ENCODE results near the gene PDE4D. TPM values are rescaled to one million over a fixed set of nuclear protein-coding genes. Genes with fewer than 3 reads are reported as not detected.

The PDE4D gene
- total RNA-seq, 4 donors from 2014 or later: 14.7 to 36.3 (median 24.7) TPM

DNA sequence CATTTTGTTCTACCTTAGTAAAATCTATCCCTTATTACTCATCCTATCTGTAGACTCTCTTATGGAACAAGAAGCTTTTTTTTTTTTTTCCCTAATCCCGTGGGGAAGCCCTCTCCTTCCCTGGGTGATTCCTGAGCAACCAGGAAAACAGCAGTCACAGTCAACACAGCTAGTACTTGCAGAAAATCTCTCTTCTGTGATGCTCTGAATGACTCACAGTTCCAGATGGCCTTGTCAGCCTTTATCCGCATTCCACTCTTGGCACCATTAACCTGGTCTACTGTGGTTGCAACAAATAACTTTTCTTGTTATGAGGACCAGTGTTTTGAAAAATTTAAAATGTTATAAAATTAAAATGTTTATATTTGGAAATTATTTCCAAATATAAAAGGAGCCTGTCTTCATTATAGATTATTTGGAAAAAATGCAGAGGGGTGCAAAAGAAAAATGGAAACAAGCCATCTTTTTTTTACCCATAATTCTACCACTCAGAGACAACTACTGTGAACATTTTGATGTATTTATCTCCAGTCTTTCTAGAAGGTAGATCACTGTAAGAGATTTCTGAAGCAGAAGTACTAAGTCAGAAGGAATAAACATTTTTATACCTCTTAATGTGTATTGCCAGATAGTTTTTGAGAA, 824.0 kb downstream of the PDE4D start:
- 78 to 84% methylated on average over 2 of the region's 2 CpGs for WGBS, 2 donors
- no peaks in the 10 kb centered on the region for H3K36me3 ChIP-seq
- intact Hi-C loops (cut with DNase I): no loop called here
- H3K4me1 ChIP-seq: no peaks in the 10 kb centered on the region
- no peak for TF ChIP-seq POLR2A (IDR thresholded peaks at IDR 0.05)
- H3K4me3 ChIP-seq (replicated peaks in 1 of 3): no peak overlapping the region
- H3K27ac ChIP-seq: no peak overlapping the region
- H3K27me3 ChIP-seq: no peaks in the 10 kb centered on the region
- no peaks in the 10 kb centered on the region for H3K9me3 ChIP-seq
- no peak for DNase-seq

DNA sequence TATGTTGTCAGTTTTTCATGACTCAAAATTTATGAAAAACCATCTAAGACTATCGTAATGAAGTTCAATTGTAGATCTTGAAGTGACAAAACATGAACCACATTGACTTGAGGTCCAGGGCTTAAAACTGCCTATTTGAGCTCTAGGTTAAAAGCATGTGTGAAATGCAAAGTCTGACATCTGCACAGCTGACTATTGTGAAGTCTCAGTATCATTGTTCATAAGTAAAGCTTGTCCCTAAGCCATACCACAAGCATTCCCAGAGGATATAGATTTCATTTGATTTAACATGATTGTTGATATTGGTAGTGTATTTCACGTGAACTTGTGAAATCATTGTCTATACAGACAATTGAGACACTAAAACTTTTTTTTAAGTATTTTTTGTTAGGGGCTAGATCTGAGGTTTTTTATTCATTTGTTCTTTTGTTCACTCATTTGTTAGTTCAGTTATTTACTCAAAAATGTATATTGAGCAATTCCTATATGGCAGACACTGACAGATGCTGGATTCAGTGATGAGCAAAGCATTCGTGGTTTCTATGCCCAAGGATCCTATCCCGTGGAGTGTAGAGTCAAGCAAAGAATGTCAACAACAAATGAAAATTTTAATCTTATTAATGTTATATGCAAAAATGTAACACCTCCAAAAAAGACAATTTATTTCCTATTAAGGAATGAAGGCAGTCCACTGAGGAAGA, 825.4 kb downstream of the PDE4D start:
- no peaks in the 10 kb centered on the region for H3K9me3 ChIP-seq
- no peak for DNase-seq
- H3K27me3 ChIP-seq: no peaks in the 10 kb centered on the region
- WGBS, 2 donors: 94 to 95% methylated on average over 4 of the region's 4 CpGs
- intact Hi-C loops (cut with DNase I): no loop called here
- no peak overlapping the region for H3K4me3 ChIP-seq (replicated peaks in 1 of 3)
- no peak overlapping the region for H3K27ac ChIP-seq
- no peak for TF ChIP-seq POLR2A (IDR thresholded peaks at IDR 0.05)
- TF ChIP-seq, protein P1, sequence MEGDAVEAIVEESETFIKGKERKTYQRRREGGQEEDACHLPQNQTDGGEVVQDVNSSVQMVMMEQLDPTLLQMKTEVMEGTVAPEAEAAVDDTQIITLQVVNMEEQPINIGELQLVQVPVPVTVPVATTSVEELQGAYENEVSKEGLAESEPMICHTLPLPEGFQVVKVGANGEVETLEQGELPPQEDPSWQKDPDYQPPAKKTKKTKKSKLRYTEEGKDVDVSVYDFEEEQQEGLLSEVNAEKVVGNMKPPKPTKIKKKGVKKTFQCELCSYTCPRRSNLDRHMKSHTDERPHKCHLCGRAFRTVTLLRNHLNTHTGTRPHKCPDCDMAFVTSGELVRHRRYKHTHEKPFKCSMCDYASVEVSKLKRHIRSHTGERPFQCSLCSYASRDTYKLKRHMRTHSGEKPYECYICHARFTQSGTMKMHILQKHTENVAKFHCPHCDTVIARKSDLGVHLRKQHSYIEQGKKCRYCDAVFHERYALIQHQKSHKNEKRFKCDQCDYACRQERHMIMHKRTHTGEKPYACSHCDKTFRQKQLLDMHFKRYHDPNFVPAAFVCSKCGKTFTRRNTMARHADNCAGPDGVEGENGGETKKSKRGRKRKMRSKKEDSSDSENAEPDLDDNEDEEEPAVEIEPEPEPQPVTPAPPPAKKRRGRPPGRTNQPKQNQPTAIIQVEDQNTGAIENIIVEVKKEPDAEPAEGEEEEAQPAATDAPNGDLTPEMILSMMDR (IDR thresholded peaks at IDR 0.05): no peak
- no peaks in the 10 kb centered on the region for H3K36me3 ChIP-seq
- no peaks in the 10 kb centered on the region for H3K4me1 ChIP-seq

DNA sequence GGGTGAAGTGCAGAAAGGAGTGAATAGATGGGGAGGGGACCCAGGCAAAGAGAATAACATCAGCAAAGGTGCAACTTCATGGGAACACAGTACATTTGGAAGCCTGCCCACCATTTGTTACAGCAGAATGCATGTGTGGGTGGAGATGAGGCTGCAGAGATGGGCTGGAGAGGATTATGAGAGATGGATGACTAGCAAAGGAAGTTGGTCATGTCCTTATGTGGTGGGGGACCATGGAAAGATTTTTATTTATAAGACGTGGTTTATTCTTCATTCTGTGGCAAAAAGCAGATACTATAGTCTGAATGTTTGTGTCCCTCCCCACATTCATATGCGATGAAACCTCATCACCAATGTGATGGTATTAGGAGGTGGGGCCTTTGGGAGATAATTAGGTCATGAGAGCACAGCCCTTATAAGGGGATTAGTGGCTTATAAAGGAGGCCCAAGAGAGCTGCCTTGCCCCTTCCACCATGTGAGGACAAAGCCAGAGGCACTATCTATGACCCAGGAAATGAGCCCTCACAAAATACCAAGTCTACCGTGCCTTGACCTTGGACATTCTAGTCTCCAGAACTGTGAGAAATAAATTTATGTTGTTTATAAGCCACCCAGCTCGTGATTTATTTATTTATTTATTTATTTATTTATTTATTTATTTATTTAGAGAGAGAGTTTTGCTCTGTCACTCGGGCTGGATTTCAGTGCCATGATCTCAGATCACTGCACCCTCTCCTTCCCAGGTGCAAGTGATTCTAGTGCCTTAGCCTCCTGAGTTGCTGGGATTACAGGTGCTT, 827.0 kb downstream of the PDE4D start:
- Histone ChIP-seq H3K27ac (no peak overlapping the region), H3K36me3 (no peaks in the 10 kb centered on the region), H3K4me3 (replicated peaks in 1 of 3) (no peak overlapping the region), H3K9me3 (no peaks in the 10 kb centered on the region), H3K4me1 (no peaks in the 10 kb centered on the region), H3K27me3 (no peaks in the 10 kb centered on the region)
- TF ChIP-seq POLR2A (IDR thresholded peaks at IDR 0.05): no peak
- TF ChIP-seq, protein P1 (IDR thresholded peaks at IDR 0.05): no peak
- DNase-seq: no peak
- 90 to 93% methylated on average over 5 of the region's 5 CpGs for WGBS, 2 donors
- intact Hi-C loops (cut with DNase I): no loop called here

DNA sequence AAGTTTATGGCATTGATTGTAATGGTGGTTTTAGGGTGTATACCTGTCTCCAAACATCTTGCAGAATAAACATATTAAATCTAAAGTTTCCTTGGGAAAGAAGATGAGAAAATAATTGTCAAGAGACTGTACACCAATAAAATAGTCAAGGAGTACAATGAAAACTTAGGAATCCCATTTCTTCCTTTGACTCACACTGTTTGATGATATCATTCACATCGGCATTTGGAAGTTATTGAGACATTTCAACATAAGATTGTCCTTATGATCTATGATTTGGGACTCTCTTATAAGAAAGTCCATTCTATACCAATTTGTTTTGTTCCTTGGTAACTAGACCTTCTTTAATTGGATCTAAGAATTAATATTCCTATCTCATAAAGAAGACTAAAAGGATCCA, 828.0 kb downstream of the PDE4D start:
- Histone ChIP-seq H3K9me3 (no peaks in the 10 kb centered on the region), H3K4me3 (replicated peaks in 1 of 3) (no peak overlapping the region), H3K36me3 (no peaks in the 10 kb centered on the region), H3K27ac (no peak overlapping the region), H3K27me3 (no peaks in the 10 kb centered on the region), H3K4me1 (no peaks in the 10 kb centered on the region)
- intact Hi-C loops (cut with DNase I): no loop called here
- DNase-seq: no peak
- 93% methylated on average over 1 of the region's 1 CpG for WGBS, 2 donors
- TF ChIP-seq, protein P1 (IDR thresholded peaks at IDR 0.05): no peak
- TF ChIP-seq POLR2A (IDR thresholded peaks at IDR 0.05): no peak

DNA sequence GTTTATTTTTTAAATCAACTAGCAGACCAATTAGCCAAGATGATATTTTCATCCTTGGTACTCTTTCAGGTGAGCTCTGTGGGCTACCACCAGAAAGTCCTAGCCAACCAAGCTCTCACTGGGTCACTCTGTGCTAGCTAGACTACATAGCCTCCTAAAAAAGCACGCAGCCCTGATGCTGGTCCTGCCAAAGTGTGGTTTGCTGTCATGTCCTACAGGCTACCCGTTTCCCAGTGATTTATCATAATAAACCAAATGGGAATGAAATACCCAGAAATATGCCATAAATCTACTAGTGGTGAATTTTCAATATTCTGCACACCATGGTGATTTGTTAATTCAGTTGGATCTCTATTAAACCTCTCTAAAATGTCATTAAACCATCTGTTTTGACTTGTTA, 829.2 kb downstream of the PDE4D start:
- H3K27ac ChIP-seq: no peak overlapping the region
- WGBS, 2 donors: 64 to 74% methylated on average over 2 of the region's 2 CpGs
- intact Hi-C loops (cut with DNase I): no loop called here
- H3K36me3 ChIP-seq: no peaks in the 10 kb centered on the region
- no peaks in the 10 kb centered on the region for H3K9me3 ChIP-seq
- TF ChIP-seq, protein P1 (IDR thresholded peaks at IDR 0.05): no peak
- no peak for TF ChIP-seq POLR2A (IDR thresholded peaks at IDR 0.05)
- no peaks in the 10 kb centered on the region for H3K27me3 ChIP-seq
- H3K4me1 ChIP-seq: no peaks in the 10 kb centered on the region
- no peak overlapping the region for H3K4me3 ChIP-seq (replicated peaks in 1 of 3)
- no peak for DNase-seq
